ENCODE measurements around the gene CISD3. TPM values are rescaled to one million over a fixed set of nuclear protein-coding genes. Genes with fewer than 3 reads are reported as not detected.

CISD3 gene
- total RNA-seq (2022; extraction: Qiagen RNA extraction; ENCODE audit: low read depth): 42.9 to 100 TPM (median 86.3 TPM) in 5 replicates

GRCh38 chr17:38729886-38730525 lies at the start of gene CISD3:
CISD3 (plus strand) TSS chr17:38730341; CDS start chr17:38730359, 18 bp downstream.

GRCh38 chr17:38704606-38705522 lies 25.3 kb upstream of the CISD3 start, which contains the start of gene MLLT6:
MLLT6 (plus strand) TSS chr17:38705273; CDS start chr17:38705633, 360 bp downstream.

GRCh38 chr17:38748149-38748891 lies 18.2 kb downstream of the CISD3 start, which contains the start of gene PCGF2:
PCGF2 (minus strand) TSS chr17:38748336; CDS start chr17:38740402, 7,934 bp downstream.

DNA sequence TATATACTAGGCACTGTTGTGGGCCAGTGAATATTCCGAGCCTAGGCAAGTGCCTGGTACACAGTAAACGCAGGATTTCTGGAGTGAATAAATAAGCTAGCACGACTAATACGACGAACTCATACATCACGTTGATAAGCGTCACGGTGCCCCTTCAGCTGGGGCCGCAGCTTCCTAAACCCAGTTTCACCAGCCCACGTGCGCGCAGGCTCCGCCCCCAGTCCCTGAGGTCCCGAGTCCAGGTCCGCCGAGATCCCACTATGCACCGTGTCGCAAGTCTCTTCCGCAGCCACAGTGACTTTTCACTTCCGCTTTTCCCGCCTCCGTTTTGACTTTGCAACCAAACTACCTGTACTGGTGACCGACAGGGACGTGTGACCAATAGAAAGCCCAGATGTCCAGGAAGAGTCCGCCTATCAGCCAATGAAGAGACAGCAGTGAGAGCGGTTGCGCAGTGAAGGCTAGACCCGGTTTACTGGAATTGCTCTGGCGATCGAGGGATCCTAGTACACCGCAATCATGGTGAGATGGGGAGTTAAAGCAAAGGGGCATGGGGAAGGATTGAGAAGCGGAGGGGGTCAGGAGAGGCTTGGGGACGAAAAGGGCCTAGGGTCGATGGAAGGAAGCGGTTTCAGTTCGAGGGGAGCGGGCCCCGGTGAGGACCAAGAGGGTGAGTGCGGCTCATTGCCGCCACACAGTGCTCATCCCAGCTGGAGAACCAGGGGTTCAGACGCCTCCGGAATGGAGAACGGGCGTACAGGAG lies 22.3 kb downstream of the CISD3 start, which contains the start of gene PSMB3:
Gene PSMB3, plus strand, starts transcription at position 434 of the 763 bp plus-strand sequence. Its CDS starts 86 bp downstream, at position 520.

Other genes starting within 250 kb of the CISD3 start
- gene SRCIN1, start 124.4 kb upstream of the CISD3 start, total RNA-seq (2022; extraction: Qiagen RNA extraction; ENCODE audit: low read depth): 0.84 to 3.1 TPM (median 2.3 TPM) in 5 replicates
- 11.2 to 15.0 TPM (median 14.6 TPM) in 5 replicates for gene EPOP, start 55.4 kb upstream of the CISD3 start, total RNA-seq (2022; extraction: Qiagen RNA extraction; ENCODE audit: low read depth)
- gene MLLT6, start 25.1 kb upstream of the CISD3 start, total RNA-seq (2022; extraction: Qiagen RNA extraction; ENCODE audit: low read depth): 24.7 to 37.7 TPM (median 29.3 TPM) in 5 replicates
- 34.8 to 65.1 TPM (median 60.6 TPM) in 5 replicates for gene PCGF2, start 18.0 kb downstream of the CISD3 start, total RNA-seq (2022; extraction: Qiagen RNA extraction; ENCODE audit: low read depth)
- gene PSMB3, start 22.4 kb downstream of the CISD3 start, total RNA-seq (2022; extraction: Qiagen RNA extraction; ENCODE audit: low read depth): 325 to 456 TPM (median 440 TPM) in 5 replicates
- gene PIP4K2B, start 69.2 kb downstream of the CISD3 start, total RNA-seq (2022; extraction: Qiagen RNA extraction; ENCODE audit: low read depth): 36.7 to 44.9 TPM (median 40.9 TPM) in 5 replicates
- gene CWC25, start 95.0 kb downstream of the CISD3 start, total RNA-seq (2022; extraction: Qiagen RNA extraction; ENCODE audit: low read depth): 20.2 to 29.9 TPM (median 22.8 TPM) in 5 replicates
- gene RPL23, start 123.4 kb downstream of the CISD3 start, total RNA-seq (2022; extraction: Qiagen RNA extraction; ENCODE audit: low read depth): 2,529 to 3,045 TPM (median 2,691 TPM) in 5 replicates
- 243 to 263 TPM (median 257 TPM) in 5 replicates for gene LASP1, start 139.7 kb downstream of the CISD3 start, total RNA-seq (2022; extraction: Qiagen RNA extraction; ENCODE audit: low read depth)
- gene FBXO47, start 237.1 kb downstream of the CISD3 start, total RNA-seq (2022; extraction: Qiagen RNA extraction; ENCODE audit: low read depth): not detected in 5 replicates

Data from A549 treated with CpdA at 1 μM for 4 hours (cell line).